ENCODE measurements around the gene UBIAD1.
A peak's percentile ranks its signal among the peaks of the same experiment; 100 is the strongest.
"Not testable (repeated sequence)": the region's sequence is repeated elsewhere in the genome, so short reads cannot be mapped to it uniquely, and the experiment has no call there.

Gene UBIAD1, protein sequence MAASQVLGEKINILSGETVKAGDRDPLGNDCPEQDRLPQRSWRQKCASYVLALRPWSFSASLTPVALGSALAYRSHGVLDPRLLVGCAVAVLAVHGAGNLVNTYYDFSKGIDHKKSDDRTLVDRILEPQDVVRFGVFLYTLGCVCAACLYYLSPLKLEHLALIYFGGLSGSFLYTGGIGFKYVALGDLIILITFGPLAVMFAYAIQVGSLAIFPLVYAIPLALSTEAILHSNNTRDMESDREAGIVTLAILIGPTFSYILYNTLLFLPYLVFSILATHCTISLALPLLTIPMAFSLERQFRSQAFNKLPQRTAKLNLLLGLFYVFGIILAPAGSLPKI

DNA sequence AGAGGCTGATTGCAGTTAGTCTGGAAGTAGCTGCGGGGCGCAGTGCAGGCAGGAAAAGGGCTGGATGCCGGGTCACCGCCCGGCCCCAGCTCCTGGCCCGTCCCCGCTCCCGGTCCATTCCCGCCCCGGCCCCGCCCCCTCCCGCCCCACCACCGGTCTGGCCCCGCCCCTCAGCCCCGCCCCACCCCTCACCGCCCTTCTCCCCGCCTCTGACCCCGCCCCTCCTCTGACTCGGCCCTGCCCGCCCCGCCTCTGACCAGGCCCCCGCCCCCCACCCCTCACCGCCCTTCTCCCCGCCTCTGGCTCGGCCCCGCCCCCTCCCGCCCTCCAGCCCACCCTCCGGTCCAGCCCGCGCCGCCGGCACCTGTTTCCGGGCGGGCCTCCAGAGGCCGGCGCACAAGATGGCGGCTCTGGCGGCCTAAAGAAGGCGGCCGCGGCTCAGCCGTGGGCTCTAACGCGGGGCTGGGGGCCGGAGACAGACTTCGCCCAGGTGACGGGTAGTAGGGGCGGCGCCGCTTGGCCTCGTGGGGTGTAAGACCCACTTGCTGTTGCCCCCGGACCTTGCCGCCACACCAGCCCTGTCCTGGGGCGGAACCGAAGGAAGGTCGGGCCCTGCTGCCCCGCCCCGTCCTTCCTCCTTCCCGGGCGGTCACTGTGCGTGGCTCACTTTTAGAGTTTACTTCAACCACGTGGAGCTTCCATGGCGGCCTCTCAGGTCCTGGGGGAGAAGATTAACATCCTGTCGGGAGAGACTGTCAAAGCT lies at the start of gene UBIAD1:
Gene UBIAD1 (plus strand): TSS at position 367 of the 763 bp plus-strand sequence. CDS start 334 bp downstream, at position 701.
- peak; percentile 89 for DNase-seq

DNA sequence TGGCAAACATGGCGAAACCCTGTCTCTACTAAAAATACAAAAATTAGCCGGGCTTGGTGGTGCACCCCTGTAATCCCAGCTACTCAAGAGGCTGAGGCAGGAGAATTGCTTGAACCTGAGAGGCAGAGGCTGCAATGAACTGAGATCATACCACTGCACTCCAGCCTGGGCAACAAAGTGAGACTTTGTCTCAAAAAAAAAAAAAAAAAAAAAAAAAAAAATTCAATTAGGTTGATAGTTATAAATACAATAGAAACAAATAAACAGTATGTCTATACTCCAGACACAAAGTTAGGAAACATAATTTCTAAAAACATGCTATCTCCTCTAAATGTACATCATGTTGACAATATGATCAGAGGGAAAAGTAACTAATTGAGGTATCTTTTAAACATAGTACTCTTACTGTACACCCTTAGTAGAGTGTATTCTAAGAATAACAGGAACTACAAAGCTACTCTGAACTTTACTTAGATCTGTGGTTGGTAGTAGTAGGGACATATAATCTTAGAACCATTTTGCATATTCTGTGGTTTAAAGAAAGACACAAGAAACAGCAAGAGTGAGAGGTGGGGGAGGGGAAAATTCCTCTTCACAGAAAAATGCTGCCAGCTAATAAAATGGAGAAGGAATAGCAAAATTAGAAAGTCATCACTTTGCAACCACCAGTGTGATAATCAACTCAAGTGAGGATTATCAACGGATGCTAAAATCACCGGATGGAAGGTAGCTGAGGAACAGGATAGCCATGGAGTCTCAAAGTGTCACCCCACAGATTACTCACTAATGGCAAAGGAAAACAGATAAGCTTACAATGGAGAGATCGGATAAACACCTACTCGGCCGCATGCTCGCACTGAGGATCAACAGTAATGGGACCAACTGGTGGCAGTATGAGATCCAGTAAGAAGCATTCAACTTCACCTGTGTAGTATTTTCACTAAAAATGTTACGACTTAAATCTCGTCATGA lies 45.6 kb upstream of the UBIAD1 start:
- no peak for DNase-seq

DNA sequence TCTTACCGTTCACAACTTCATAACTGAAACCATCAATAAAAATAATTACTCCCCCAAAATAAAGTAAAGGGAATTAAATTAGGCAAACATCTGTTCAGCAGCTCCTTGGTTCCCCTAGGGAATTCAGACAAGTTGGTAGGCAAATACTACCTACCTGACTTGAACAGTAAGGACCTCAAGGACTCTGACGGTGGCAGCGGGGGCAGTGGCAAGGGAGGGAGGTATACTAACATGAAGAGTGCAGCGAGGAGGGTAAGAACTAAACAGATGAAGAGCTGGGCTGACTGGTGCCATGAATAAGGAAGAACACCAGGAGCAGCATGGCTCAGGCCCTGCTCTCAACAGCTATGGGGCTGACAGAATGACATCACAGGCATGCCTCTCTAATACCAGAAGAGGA lies 43.8 kb upstream of the UBIAD1 start:
- no peak for DNase-seq

DNA sequence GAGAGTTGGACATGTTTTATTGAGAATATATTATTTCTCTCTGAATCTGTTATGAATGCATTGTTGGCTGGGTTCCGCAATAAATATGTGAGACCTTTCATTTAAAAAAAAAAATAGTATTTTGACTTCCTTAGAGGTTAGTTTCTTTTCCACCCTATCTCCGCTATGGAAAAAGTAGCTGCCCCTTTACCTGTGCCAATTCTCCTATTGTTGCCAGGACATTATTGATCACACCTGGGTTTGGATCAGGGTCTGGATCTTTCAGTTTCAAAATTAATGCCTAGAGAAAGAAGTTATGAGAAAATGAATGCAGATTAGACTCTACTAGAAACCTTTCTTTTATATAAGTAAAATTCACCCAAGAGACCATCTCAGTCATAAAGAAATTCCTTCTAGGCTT lies 39.8 kb upstream of the UBIAD1 start:
- no peak for DNase-seq

DNA sequence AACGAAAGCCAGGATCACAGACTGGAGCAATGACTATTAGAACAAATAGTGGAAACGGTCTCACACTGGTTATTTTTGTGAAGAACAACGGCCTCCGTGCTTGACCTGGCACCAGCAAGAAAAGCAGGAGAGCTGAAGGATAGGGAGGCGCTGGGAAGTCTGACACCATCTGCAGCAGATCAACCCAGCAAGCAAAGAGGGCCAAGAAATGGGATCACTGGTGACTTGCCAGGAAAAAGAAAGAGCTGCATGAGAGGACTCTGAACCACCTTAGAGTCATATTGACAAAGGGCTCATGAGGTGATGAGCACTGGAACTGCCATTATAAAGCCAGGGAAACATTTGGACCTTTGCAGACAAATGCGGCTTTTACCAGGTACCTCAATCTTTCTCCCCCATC lies 35.6 kb upstream of the UBIAD1 start:
- DNase-seq: no peak

DNA sequence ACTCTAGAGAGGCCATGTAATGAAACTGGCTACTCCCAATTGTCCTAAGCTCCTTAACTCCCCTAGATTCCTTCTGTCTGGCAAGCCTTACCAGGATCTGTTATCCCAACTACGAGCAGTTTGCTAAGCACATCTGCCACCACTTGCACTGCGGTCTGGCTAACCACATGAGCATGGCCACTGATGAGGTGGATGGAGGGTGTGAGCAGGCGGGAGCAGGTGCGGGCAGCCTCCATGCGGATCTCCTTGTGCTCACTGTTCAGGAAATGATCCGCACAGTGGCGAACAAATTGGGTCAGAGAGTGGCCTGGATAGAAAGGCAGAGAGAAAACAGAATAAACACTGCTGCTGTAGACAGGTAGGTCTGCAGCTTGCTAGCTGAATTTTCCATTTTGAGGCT lies 34.7 kb upstream of the UBIAD1 start:
- DNase-seq: no peak

DNA sequence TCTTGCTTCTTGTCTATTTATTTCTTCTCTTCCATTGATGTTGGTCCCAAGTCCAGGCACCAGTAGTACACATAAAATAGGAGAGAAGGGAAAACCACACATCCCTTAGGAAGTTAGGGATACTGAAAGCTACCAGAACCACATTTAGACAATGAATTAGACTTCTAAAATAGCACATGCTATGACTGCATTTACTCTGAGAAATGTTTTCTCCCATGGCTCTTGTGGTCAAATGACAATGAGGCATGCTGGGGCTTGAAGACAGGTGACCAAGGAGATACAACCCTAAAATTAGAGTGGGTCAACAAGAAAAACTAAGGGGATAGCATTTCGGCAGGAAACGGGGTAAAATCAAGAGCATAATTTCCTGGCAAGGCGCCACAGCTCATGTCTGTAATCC lies 27.8 kb upstream of the UBIAD1 start:
- no peak for DNase-seq

DNA sequence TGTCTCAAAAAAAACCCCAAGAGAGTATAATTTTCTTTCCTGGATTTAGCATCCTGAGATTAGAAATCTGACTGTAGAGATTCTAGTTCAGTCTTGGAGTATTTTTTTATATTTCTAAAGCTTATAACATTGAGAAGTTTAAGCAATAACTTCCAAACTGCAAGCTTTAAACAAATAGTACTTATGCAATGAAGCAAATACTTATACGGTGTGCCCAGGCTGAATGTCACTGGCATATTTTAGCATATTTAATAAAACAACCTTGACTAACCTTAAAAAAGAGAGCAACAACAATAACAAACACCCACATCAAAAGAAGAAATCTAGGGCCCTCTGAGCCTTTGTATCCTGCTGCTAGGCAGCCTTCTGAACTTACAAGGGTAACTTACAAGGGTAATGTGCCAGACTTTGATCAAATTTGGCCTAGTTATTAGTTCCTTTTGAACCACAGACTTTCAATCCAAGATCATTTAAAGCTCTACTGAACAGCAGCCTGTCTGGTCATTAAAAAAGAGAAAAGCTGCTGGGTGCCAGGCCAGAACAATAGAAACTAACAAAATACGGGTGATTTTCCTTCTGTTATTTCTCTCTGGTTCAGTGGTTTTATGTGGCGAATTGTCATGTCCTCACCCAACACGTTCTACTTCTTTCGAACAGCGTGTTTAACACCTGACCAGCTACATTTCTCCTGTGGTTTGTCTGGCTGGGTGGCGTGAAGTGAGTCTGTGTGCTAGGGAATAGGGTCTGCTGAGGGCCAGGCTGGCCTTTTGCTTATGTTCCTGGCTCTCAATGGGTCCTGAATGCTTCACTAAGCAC lies 26.9 kb upstream of the UBIAD1 start:
- no peak for DNase-seq

DNA sequence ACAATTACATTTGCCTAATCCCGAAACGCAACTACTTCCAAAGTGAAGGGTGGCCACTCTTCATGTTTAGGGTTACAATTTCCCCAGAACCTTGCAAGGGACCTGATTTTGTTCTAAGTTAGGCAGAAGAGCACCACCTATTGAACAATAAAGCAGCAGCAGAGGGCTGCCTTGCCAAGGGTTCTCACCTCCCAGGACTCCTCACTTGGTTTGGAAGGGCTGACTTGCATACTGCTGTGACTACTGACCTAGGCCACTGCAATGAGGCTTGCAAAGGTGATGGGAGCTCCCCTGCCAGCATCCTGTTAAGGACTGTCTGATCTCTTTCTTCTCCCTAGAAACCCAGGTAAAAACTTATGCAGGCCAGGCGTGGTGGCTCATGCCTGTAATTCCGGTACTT lies 24.8 kb upstream of the UBIAD1 start:
- no peak for DNase-seq

DNA sequence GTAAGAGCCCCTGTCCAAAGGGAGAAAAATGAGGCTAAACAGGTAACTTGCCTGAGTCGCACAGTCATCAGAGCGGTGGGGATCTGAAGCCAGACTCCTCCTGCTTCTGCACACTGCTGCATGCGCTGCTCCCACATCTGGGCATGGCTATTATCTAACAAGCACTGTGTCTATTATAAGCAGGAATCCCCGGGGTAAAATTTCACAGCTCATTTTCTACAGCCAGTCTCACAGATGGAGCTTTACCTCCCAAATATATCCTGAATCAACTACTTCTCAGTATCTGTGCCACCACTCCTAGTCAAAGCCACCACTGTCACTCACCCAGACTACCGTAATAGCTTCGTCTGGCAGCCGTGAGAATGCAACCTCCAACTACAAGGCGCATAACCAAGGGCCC lies 20.5 kb upstream of the UBIAD1 start:
- DNase-seq: no peak

DNA sequence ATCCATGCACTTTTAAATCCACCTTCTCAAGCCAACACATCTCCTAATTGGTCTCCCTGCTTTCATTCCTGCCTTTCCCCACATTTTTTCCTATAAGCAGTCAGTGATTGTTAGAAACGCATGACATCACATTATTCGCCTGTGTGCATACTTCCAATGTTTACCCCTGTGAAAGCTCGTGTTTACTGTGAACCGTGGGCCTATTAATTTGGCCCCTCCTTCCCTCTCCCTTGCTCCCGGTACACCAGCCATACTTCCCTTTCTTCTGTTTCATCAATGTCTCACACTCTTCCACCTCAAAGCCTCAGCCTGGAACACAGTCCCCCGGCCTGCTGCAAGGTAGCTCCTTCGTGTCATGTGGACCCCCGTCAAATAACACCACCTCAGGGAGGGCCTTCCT lies 19.8 kb upstream of the UBIAD1 start:
- DNase-seq: no peak

DNA sequence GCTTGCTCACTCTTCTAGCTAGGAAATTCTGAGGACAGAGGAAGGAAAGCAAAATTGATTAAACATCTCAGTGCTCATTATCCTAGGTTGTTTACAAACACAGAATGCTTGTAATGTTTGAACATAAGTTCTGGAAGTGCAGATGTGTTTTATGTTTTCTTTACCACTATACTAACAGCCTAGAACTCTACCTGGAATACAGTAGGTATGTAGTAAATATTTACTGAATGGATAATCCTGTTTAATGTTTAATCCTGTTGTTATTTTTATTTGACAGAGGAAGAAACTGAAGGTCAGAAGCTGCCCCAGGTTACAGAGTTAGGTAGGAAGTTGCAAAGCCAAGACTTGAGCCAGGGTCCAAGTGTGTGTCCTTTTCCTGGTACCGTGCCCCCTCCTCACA lies 16.7 kb upstream of the UBIAD1 start:
- no peak for DNase-seq

DNA sequence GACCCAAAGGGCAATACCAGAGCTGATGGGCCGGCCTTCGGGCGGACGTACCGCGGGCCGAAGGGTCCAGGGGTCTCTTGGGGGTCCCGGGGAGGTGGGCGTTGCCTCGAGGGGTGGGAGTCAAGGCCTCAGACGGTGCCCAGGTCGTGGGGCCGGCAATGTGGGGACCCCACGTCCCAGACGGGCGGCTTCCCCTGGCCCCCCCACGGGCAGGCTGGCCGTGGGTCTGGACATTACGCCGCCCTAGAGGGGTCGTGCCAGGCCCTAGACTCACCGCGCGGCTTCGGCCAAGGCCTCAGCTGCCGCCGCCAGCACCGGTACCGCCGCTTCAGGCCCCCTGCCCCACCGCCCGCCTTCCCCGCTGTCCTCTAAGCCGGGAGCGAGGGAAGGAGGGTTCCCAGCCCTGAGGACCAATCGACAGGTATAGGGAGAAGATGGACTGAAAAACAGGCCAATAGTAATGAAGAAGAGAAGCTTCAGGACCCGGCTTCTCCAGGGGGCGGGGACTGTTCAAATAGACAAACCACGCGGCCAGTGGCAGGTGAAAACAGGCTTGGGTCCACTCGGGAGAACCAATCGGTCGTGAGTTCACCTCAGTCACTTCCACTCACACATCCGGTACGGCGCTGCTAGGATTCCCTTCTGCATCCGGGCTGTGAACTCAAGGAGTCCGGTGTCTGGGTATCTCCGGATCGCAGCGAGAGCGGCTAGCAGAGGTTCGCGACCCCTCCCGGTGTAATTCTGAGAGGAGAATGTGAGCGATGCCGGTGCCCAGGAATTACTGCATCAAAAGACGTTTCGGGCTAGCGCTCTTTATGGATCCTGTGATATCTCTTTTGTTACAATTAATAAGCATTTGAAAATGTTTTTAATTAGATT lies 10.6 kb upstream of the UBIAD1 start, which contains the start of gene MTOR:
Gene MTOR (minus strand): TSS at position 381 of the 879 bp plus-strand sequence. CDS start 3,142 bp downstream, outside the sequence.
- DNase-seq: peak; percentile 100

DNA sequence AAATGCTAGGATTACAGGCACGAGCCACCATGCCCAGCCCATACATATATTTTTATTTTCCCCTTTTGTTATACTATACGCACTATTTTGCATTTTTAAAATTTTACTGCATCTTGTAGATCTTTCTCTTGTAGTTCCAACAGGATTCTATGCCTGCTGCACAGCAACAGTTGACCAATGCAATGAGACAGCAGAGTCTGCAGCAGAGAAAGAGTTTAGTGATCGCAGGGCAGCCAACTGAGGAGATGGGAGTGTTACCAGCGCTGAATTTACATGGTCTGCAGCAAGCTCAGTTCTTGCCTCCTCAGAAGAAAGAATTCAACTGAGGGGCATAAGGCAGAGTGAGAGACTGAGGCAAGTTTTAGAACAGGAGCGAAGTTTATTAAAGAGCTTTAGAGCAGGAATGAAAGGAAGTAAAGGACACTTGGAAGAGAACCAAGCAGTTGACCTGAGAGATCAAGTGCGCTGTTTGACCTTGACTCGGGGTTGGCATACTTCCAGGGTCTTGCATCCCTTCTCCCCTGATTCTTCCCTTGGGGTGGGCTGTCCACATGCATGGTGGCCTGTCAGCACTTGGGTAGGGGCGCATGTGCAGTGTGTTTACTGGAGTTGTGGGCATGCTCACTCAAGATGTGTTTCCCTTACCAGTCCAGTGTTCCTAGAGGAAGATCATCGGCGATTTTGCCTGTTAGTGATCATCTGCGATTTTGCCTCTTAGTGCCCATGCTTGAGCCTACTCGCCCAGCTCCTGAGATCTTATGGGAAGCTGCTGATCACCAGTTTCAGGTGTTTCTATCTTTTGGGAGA lies 6.5 kb upstream of the UBIAD1 start:
- no peak for DNase-seq

DNA sequence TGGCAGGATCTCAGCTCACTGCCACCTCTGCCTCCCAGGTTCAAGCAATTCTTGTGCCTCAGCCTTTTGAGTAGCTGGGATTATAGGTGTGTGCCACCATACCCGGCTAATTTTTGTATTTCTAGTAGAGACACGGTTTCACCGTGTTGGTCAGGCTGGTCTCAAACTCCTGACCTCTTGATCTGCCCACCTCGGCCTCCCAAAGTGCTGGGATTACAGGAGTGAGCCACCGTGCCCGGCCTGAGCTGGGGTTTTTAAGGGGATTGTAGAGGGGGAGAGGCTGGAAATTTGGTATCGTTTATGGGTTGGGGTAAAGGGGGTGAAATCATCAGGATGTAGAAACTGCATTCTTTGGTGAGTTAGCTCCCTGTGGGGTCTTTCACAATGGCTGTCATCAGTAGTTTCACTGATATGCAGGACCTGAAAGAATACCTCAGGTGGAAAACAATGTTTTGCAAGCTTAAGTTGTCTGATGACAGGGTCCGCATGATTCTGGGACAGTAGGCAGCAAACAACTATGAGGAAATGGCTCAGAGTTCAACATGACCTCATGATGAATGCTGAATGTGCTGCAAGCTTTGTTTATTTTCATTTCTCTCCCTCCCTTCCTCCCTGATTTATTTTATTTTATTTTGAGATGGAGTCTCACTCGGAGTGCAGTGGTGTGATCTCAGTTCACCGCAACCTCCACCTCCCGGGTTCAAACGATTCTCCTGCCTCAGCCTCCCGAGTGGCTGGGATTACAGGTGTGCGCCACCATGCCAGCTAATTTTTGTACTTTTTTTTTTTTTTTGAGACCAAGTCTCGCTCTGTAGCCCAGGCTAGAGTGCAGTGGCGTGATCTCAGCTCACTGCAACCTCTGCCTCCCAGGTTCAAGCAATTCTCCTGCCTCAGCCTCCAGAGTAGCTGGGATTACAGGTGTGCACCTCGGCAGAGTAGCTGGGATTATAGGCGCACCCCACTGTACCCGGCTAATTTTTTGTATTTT lies 5.4 kb upstream of the UBIAD1 start:
- not testable (repeated sequence) for DNase-seq

DNA sequence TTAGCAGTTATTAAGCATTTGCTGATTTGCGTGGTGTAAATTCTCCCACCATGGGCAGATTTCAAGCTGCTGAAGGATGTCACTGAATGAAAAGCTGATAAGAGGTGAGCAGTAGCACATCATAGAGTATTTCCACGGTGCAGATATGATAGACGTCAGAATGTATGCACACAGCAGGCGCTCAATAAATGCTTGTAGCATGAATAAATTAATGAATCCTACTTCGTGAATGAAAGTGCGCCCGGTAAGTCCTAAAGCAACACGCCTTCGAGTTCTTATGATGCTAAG lies 510 bp upstream of the UBIAD1 start:
- no peak for DNase-seq

DNA sequence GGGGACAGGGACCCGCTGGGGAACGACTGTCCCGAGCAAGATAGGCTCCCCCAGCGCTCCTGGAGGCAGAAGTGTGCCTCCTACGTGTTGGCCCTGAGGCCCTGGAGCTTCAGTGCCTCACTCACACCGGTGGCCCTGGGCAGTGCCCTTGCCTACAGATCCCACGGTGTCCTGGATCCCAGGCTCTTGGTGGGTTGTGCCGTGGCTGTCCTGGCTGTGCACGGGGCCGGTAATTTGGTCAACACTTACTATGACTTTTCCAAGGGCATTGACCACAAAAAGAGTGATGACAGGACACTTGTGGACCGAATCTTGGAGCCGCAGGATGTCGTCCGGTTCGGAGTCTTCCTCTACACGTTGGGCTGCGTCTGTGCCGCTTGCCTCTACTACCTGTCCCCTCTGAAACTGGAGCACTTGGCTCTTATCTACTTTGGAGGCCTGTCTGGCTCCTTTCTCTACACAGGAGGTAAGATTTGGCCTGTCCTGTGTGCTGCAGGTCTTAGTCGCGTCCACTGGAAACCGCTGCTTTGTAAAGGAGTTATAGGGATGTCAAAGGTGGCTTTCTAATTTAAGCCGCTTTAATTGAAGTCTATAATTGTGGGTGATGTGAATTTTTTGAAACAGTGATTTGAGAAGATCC lies 717 bp downstream of the UBIAD1 start:
- no peak for DNase-seq

DNA sequence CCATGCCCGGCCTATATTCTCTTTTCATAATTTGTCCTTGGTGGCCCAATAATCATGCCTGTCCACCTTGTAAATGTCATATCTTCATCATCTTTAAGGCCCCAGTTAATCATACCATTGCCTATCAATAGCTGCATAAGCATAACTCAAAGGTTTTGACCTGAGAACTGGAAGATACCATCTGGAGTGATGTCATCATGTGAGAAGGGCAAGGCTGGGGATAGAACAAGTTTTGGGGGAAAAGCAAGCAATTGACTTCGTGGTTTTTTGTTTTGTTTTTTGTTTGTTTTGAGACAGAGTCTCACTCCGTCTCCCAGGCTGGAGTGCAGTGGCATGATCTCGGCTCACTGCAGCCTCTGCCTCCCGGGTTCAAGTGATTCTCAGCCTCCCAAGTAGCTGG lies 6.2 kb downstream of the UBIAD1 start:
- DNase-seq: no peak

DNA sequence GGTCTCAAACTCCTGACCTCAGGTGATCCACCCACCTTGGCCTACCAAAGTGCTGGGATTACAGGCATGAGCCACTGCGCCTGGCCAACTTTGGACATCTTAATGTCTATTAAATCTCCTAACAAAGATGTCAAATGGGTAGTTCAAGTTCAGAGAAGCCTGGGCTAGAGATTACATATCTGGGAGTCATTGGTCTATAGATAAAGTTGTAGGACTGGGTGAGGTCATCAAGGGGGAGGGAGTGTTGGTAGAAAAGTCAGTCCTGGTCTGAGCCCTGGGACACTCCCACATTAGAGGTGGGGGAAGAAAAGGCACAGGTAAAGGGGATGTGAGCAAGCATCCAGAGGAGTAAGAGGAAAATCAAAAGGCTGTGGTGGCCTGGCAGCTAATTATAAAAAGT lies 6.6 kb downstream of the UBIAD1 start:
- DNase-seq: no peak
